HL-60/S4 treated with retinoic acid at 250 ng/mL for 4 days and 3 days (cell line): Measurements from ENCODE around the gene CLTCL1.
"Not testable (repeated sequence)": the region's sequence is repeated elsewhere in the genome, so short reads cannot be mapped to it uniquely, and the experiment has no call there.

Source experiments
- in situ Hi-C: fragments of 300-500 bp; cut with MboI; formaldehyde crosslinking; loops from 2 replicates; pipeline ENCODE4 v1.7.0; 2022; ENCODE audit warnings: low sequenced_read_pairs

Gene CLTCL1

DNA sequence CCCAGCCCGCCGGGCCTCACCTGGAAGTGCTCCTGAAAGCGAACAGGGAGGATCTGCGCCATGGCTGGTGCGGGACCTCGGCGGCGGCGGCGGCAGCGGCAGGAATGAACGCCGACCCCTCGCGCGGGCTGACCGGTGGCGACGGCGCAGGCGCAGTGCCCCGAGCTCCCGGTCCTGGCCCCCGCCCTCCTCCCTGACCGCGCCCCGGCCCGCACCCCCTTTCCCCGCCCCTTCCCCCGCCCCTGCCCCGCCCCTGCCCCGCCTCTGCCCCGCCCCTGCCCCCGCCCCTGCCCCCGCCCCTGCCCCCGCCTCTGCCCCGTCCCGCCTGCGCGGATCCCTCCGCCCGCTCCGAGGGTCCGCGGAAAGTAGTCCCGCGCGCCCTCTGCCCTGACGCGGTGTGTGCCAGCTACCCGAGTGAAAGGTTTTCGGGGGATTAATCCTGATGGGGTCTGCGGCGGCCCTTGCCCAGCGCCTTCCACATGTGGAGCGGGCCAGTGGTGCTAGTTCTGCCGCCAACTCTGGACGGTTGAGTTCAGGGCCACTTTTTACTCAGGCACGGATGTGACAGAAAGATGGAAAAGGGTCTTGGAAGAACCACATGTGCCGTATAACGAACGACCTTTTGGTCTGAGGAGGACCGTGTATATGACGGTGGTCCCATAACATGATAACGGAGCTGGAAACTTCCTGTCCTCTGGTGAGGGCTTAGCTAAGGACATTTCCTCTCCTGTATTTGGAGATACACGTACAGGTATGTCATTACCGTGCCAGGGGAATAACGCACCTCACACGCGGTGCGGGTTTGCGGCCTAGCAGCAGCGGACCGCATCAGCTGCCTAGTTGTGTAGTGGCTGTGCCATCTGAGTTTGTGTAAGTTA lies at the start of gene CLTCL1:
Gene CLTCL1 (minus strand): TSS at position 140 of the 878 bp plus-strand sequence. CDS start 78 bp downstream, at position 62.
- in situ Hi-C loops = loop anchor here (25.0 kb wide), 1 partner anchor 105 kb away; the partner anchor contains the start of gene SLC25A1

GRCh38 chr22:19337137-19337536 lies 45.6 kb upstream of the CLTCL1 start:
- in situ Hi-C loops = no loop called here

GRCh38 chr22:19336133-19337075 lies 44.9 kb upstream of the CLTCL1 start:
- in situ Hi-C loops = no loop called here

DNA sequence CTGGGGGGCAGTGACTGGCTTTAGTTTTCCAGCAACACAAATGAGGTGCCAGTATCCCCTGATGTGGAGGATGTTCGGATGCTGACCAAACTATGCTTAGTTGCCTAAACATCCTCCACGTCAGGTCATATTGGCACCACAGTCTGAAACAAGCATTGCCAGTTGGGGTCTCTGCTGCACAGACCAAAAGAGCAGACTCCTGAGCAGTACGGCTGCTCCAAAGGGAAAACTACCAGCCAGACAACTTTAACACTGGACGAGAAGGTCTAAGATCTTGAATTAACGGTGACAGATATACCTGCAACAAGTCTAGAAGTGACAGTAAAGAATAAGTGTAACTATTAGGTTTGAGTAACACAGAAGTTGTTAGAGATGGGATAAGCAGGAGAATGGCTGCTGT lies 40.5 kb upstream of the CLTCL1 start:
- in situ Hi-C loops = no loop called here

DNA sequence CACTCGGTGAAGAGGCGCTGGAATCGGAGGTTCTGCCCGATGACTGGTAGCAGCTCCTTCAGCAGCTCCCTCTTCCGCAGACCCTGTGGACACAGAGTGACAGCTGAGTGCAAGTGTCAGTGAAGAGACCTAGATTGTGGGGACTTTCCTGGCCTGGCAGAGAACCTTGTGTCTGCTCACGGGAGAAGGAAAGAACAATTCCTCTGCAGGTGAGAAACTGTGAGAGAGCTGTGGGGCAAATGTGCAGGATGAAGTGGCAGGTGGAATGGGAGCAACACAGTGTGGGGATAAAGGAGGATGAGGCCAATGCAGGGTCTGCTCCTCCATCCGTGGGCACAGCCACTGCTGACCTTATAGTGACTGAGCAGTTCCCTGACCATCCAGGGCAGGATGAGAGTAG lies 40.0 kb upstream of the CLTCL1 start:
- in situ Hi-C loops = no loop called here

DNA sequence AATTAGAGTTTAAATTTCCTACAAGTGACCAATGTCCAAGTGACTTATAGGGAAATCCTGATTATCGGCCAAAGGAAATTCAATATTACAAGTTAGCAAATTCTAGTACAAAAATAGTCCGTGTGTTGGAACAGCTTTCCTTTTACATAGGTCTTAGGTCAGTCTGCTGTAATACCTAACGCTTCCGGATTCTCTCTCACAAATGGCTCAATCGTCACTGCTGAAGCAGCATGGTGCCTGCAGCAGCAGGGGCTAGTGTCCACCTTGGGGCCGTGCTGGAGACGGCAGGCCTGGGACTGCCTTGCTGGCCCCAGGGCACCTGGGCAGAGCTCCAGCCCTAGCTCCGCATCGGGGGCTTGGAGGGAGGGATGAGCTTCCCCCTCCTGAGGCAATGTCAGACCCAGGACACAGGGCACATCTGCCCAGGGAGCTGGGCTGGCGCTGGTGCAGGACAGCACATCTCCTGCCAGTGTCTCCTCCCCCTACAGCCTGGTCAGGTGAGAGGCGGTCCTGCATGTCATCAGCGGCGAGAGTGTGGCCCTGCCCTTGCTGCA lies 39.4 kb upstream of the CLTCL1 start:
- in situ Hi-C loops = no loop called here

DNA sequence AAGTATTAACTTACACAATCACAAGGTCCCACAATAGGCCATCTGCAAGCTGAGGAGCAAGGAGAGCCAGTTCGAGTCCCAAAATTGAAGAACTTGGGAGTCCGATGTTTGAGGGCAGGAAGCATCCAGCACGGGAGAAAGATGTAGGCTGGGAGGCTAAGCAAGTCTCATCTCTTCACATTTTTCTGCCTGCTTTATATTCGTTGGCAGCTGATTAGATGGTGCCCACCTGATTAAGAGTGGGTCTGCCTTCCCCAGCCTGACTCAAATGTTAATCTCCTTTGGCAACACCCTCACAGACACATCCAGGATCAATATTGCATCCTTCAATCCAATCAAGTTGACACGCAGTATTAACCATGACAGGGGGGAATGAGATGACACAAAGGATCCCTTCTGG lies 38.7 kb upstream of the CLTCL1 start:
- in situ Hi-C loops = not testable (repeated sequence)

- in situ Hi-C loops = no loop called here
Observed at GRCh38 chr22:19329454-19329853, 37.9 kb upstream of the CLTCL1 start.

- in situ Hi-C loops = no loop called here
Observed at GRCh38 chr22:19325296-19325948, 33.9 kb upstream of the CLTCL1 start.

GRCh38 chr22:19323420-19323819 lies 31.9 kb upstream of the CLTCL1 start:
- in situ Hi-C loops = not testable (repeated sequence)

DNA sequence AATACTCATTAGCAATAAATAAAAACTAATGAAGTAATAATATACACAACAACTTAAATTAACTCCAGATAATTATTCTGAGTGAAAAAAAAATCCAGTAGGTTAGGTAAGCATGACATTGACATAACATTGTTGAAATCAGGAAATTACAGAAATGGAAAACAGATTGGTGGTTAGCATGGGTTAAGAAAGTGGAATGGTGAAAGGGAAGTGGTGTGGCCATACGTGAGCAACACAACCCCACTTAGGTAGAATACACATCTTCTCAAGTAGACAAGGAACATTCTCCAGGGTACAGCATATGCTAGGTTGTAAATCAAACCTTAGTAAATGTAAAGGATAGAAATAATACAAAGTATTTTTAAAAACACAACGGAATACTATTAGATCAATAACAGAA lies 30.2 kb upstream of the CLTCL1 start:
- in situ Hi-C loops = no loop called here

- in situ Hi-C loops = not testable (repeated sequence)
Observed at GRCh38 chr22:19320136-19320535, 28.6 kb upstream of the CLTCL1 start.

DNA sequence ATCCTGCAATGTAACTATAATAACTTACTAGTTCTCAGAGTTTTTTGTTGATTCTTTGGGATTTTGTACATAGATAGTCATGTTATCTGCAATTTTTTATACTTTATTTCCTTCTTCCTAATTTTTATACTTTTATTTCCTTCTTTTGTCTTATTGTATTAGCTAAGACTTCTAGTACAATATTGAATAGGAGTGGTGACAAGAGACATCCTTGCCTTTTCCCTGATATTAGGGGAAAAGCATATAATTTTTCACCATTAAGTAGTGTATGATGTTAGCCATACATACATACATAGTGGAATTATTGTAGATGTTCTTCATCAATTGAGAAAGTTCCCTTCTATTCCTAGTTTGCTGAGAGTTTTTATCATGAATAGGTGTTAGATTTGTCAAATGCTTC lies 27.8 kb upstream of the CLTCL1 start:
- in situ Hi-C loops = no loop called here

DNA sequence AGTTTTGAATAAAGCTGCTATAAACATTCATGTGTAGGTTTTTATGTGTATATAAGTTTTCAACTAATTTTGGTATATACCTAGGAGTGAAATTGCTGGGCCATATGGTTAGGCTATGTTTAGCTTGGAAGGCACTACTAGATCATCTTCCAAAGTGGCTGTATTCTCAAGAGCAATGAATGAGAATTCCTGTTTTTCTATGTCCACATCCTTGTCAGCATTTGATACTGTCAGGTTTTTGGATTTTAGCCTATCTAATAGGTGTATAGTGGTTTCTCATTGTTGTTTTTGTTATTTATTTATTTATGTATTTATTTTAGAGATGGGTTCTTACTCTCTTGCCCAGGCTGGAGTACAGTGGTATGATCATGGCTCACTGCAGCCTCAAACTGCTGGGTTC lies 26.3 kb upstream of the CLTCL1 start:
- in situ Hi-C loops = no loop called here

GRCh38 chr22:19307872-19308271 lies 16.4 kb upstream of the CLTCL1 start:
- in situ Hi-C loops = no loop called here

GRCh38 chr22:19306535-19306934 lies 15.0 kb upstream of the CLTCL1 start:
- in situ Hi-C loops = not testable (repeated sequence)

GRCh38 chr22:19304547-19304946 lies 13.0 kb upstream of the CLTCL1 start:
- in situ Hi-C loops = no loop called here

- in situ Hi-C loops = no loop called here
Observed at GRCh38 chr22:19303785-19304184, 12.3 kb upstream of the CLTCL1 start.

DNA sequence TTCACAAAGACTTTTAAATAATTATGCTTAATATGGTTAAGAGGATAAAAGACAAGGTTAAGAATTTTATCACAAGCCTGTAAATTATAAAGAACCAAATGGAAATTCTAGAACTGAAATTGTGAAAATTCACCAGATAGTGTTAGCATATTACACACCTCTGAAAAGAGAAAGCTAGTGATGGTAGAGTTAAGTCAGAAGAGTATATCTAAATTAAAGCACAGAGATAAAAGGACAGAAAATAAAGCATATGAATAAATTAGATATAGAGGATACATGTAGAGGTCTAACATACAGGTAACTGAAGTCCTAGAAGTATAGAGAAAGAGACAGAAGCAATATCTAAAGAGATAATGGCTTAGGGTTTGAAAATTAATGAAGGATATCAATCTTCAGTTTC lies 4.2 kb upstream of the CLTCL1 start:
- in situ Hi-C loops = loop anchor here (25.0 kb wide), 1 partner anchor 108 kb away; the partner anchor contains the start of gene SLC25A1

DNA sequence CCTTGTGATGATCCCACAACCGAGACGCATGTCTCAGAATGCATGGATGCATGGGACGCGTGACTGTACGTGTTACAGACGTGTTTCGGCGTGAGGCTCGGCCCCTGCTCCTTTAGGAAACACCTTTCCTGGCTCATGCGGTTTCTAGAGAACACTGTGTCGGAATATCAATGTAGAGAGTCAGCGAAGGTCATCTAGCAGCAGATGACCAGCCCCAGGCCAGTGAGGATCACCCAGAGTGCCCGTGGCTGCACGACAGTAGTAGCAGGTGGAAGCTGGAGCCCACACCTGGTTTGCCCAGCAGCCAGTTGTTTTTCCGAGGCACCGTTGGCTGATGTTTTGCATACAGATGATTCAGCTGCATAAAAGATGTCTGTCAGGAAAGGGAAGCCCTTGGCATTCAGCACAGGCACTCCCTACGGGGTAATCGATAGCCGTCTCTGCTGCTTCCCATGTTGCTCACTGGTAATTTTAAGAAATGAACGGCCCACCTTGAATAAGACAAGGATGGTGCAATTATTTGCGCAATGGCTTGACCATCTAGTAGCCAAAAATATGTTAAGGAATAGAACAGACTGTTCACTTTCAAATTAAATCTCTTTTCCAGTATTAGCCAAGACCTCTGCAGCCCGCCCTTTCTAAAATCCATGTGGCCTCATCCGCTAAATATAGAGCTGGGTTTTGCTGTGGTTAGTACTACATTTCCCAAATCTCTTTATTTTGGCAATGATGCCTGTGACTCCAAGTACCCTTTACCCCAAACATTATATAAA lies 1.1 kb upstream of the CLTCL1 start:
- in situ Hi-C loops = loop anchor here (25.0 kb wide), 1 partner anchor 105 kb away; the partner anchor contains the start of gene SLC25A1
